CD4-positive, alpha-beta T cell treated with Interferon alpha-2 for 1 hour (primary cell): ENCODE measurements around the gene HRG.
"Not testable (repeated sequence)": the region's sequence is repeated elsewhere in the genome, so short reads cannot be mapped to it uniquely, and the experiment has no call there.

Source experiments
- DNase-seq, 2 donors: peaks; one replicate each; pipeline ENCODE4 v3.0.0-alpha.2; 2020 to 2022

The HRG gene

GRCh38 chr3:186665625-186666188 lies at the start of gene HRG:
TSS of gene HRG (plus strand) at chr3:186666014. CDS start at chr3:186666032, 18 bp downstream.
- DNase-seq: no peak

- no peak for DNase-seq
Observed at GRCh38 chr3:186616299-186616617, 49.6 kb upstream of the HRG start.

- DNase-seq: peak; percentile 79 to 87
Observed at GRCh38 chr3:186617036-186617946, 48.5 kb upstream of the HRG start.

GRCh38 chr3:186618318-186618938 lies 47.4 kb upstream of the HRG start:
- no peak for DNase-seq

- no peak for DNase-seq
Observed at GRCh38 chr3:186619787-186620212, 46.0 kb upstream of the HRG start.

- no peak for DNase-seq
Observed at GRCh38 chr3:186620213-186621092, 45.4 kb upstream of the HRG start.

- DNase-seq: no peak
Observed at GRCh38 chr3:186621894-186622650, 43.7 kb upstream of the HRG start.

GRCh38 chr3:186622651-186623310 lies 43.0 kb upstream of the HRG start:
- DNase-seq: no peak

- no peak for DNase-seq
Observed at GRCh38 chr3:186624598-186624997, 41.2 kb upstream of the HRG start.

GRCh38 chr3:186625600-186626042 lies 40.2 kb upstream of the HRG start:
- no peak for DNase-seq

GRCh38 chr3:186626254-186626847 lies 39.5 kb upstream of the HRG start:
- DNase-seq: no peak

- DNase-seq: no peak
Observed at GRCh38 chr3:186627852-186628414, 37.9 kb upstream of the HRG start.

- DNase-seq: no peak
Observed at GRCh38 chr3:186628756-186629155, 37.1 kb upstream of the HRG start.

- no peak for DNase-seq
Observed at GRCh38 chr3:186630950-186631641, 34.7 kb upstream of the HRG start.

GRCh38 chr3:186633481-186633880 lies 32.3 kb upstream of the HRG start:
- no peak for DNase-seq

- DNase-seq: not testable (repeated sequence)
Observed at GRCh38 chr3:186634207-186634606, 31.6 kb upstream of the HRG start.

GRCh38 chr3:186635532-186635931 lies 30.3 kb upstream of the HRG start:
- no peak for DNase-seq

GRCh38 chr3:186636536-186636935 lies 29.3 kb upstream of the HRG start:
- DNase-seq: no peak

- DNase-seq: no peak
Observed at GRCh38 chr3:186637686-186638085, 28.1 kb upstream of the HRG start.

GRCh38 chr3:186638259-186638658 lies 27.6 kb upstream of the HRG start:
- no peak for DNase-seq
